ENCODE results near the gene FBRSL1.
"Not testable (repeated sequence)": the region's sequence is repeated elsewhere in the genome, so short reads cannot be mapped to it uniquely, and the experiment has no call there.

The FBRSL1 gene

GRCh38 chr12:132525833-132526455, 36.0 kb downstream of the FBRSL1 start:
- DNase-seq (ENCODE audit: low spot score), result no peak

GRCh38 chr12:132527186-132527882, 37.4 kb downstream of the FBRSL1 start:
- no peak for DNase-seq (ENCODE audit: low spot score)

- DNase-seq (ENCODE audit: low spot score), result no peak
Measured at GRCh38 chr12:132527883-132528264, 37.9 kb downstream of the FBRSL1 start.

- no peak for DNase-seq (ENCODE audit: low spot score)
Measured at GRCh38 chr12:132528564-132529106, 38.7 kb downstream of the FBRSL1 start.

- no peak for DNase-seq (ENCODE audit: low spot score)
Measured at GRCh38 chr12:132529156-132529839, 39.3 kb downstream of the FBRSL1 start.

DNA sequence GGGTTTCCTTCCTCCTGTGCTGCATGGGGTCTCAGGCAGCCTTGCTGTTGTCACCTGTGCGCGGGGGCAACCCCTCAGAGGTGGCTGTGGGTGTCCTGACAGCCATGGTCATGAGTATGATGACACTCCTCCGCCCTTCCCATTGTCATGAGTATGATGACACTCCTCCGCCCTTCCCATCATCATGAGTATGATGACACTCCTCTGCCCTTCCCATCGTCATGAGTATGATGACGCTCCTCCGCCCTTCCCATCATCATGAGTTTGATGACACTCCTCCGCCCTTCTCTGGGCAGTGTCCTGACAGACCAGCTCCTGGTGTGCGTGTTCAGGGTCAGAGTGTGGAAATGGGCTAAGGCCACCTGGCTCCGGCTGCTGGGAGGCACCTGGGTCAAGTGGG, 40.0 kb downstream of the FBRSL1 start:
- no peak for DNase-seq (ENCODE audit: low spot score)

DNA sequence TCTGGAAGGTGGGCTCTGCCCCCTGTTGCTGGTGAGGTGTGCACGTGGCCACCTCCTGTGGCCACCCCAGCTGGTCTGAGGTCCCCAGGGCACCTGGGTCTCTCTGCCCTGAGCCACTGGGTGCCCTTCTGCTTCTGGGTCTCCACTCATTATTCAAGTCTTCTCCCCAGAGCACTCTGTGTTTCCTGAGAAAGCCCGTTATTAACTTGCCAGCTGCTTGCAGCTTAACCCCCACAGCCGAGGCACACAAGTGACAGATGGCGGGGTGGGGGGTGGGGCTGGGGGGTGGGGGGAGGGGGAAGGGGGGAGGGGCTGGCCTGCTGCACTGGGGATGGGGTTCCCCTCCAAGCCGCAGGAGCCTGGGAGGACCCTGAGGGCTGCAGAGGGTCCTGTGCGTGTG, 40.5 kb downstream of the FBRSL1 start:
- DNase-seq (ENCODE audit: low spot score), result no peak

GRCh38 chr12:132530851-132531250, 40.9 kb downstream of the FBRSL1 start:
- DNase-seq (ENCODE audit: low spot score), result no peak

DNA sequence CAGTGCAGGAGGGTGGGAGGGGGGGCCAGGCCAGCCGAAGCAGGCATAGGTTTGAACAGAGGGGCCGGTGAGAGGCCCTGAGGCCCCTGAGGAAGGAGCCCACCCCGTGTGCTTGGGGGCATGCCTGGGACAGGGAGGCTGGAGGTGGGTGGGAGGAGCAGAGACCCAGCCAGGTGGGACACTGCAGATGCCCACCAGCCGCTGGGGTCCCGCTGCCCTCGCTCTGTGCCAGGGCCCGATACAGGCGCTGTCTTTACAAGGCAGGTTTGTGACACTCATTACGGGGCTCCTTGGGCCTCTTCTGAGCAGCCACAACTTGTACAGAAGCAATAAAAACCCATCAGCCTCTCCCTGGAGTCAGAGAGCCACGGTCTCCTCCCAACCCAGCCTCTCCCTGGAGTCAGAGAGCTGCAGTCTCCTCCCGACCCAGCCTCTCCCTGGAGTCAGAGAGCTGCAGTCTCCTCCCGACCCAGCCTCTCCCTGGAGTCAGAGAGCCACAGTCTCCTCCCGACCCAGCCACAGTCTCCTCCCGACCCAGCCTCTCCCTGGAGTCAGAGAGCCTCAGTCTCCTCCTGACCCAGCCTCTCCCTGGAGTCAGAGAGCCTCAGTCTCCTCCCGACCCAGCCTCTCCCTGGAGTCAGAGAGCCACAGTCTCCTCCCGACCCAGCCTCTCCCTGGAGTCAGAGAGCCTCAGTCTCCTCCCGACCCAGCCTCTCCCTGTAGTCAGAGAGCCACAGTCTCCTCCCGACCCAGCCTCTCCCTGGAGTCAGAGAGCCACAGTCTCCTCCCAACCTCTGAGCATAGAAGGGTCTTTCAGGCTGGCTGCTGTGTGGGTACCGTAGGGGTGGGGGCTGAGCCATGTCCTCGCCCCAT, 43.0 kb downstream of the FBRSL1 start:
- not testable (repeated sequence) for DNase-seq (ENCODE audit: low spot score)

GRCh38 chr12:132533584-132533958, 43.6 kb downstream of the FBRSL1 start:
- DNase-seq (ENCODE audit: low spot score), result no peak

- DNase-seq (ENCODE audit: low spot score), result no peak
Measured at GRCh38 chr12:132534076-132534475, 44.1 kb downstream of the FBRSL1 start.

- no peak for DNase-seq (ENCODE audit: low spot score)
Measured at GRCh38 chr12:132535019-132535418, 45.1 kb downstream of the FBRSL1 start.

GRCh38 chr12:132536102-132536876, 46.3 kb downstream of the FBRSL1 start:
- no peak for DNase-seq (ENCODE audit: low spot score)

GRCh38 chr12:132537049-132537448, 47.1 kb downstream of the FBRSL1 start:
- DNase-seq (ENCODE audit: low spot score), result no peak

- no peak for DNase-seq (ENCODE audit: low spot score)
Measured at GRCh38 chr12:132537836-132538662, 48.1 kb downstream of the FBRSL1 start.

DNA sequence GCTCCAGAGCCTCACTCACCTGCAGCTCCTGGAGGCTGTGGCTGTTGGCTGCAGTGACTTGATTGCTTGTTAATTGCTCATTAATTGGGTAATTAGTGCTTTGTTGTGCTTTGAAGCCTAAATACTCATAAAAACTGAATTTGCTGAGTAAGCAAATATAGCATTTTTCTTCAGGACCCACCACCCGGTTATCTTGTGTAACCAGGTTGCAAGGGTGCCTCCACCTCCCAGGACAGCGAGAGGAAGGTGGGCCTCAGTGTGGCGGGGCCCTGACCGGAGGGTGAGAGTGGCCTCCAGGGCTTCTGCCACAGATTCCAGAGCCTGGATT, 48.7 kb downstream of the FBRSL1 start:
- no peak for DNase-seq (ENCODE audit: low spot score)

- no peak for DNase-seq (ENCODE audit: low spot score)
Measured at GRCh38 chr12:132539016-132539773, 49.2 kb downstream of the FBRSL1 start.

DNA sequence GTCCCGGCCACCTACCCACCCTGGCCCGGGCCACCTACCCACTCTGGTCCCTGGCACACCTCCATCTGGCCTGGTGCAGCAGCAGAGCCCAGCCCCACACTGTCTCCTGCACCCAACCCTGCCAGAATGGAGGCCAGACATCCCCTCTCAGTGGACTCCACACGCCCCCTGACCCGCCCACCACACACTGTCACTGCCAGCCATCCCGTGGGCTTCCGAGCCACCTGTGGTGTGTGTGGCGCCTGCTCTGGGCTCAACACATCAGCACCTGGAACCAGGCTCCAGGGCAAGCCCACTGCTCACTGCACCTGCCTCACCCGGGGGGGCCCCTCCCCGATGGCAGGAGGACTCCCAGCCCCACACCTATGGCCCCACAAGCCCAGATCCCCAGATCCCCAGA, 50.5 kb downstream of the FBRSL1 start:
- DNase-seq (ENCODE audit: low spot score), result no peak

DNA sequence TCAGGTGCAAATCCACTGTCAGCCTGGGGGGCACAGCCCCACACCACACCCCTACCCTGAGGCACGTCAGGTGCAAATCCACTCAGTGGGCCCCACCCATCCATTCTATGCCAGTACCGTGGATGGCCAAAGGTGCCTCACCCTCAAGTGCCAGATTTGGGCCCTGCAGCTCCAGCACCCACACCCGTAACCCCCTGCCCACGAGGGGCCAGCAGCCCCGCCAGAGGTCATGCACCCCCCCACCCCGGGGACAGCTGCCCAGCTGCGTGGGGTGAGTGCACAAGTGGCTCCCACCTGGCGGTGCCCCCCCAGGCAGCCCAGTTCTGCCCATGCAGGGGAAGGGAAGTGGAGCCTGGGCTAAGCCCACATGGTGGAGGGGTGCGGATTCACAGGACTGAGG, 51.2 kb downstream of the FBRSL1 start:
- DNase-seq (ENCODE audit: low spot score), result no peak

DNA sequence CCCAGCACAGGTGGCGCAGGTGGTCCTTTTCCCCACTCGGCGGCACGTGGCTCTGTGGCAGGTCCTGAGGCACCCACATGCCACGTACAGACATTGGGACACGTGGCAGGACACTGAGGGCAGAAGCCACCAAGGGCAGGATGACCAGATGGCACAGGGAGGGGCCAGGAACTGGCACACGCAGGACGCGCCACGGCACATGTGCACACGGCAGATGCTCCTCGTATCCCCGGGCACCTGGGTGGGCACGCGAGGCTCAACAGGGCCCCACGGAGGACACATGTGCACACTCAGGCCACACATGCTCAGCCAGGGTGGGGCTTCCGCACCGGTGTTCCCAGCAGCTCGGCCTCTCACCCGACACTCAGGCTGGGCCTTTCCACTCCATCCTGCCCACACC, 52.0 kb downstream of the FBRSL1 start:
- no peak for DNase-seq (ENCODE audit: low spot score)
